ENCODE measurements around the gene PGC.

DNA sequence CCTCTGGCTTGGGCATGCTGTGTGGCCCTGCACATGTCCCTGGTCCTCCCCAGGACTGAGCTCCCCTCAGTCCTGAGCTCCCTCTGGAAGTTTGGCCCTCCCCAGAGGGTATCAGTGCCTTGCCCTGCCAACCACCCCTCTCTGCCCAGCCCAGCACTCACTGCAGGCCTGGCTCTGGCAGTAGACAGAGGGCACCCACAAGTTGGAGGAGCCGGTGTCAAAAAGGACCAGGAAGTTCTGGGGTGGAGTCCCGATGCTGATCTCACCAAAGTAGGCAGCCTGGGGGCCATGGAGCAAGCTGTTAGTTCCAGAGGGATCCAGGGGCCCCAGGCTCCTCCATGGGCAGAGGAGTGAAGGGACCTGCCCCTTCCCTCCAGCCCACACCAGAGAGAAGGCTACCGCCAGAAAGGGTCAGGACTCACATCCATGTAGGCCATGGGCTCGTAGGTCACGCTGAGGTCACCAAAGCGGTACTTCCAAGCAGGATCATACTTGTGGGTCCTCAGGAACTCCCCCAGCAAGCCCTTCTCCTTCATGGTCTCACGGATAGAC lies 2.9 kb downstream of the PGC start:
- TF ChIP-seq, protein P1, sequence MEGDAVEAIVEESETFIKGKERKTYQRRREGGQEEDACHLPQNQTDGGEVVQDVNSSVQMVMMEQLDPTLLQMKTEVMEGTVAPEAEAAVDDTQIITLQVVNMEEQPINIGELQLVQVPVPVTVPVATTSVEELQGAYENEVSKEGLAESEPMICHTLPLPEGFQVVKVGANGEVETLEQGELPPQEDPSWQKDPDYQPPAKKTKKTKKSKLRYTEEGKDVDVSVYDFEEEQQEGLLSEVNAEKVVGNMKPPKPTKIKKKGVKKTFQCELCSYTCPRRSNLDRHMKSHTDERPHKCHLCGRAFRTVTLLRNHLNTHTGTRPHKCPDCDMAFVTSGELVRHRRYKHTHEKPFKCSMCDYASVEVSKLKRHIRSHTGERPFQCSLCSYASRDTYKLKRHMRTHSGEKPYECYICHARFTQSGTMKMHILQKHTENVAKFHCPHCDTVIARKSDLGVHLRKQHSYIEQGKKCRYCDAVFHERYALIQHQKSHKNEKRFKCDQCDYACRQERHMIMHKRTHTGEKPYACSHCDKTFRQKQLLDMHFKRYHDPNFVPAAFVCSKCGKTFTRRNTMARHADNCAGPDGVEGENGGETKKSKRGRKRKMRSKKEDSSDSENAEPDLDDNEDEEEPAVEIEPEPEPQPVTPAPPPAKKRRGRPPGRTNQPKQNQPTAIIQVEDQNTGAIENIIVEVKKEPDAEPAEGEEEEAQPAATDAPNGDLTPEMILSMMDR (IDR thresholded peaks at IDR 0.05), result no peak
- TF ChIP-seq EZH2 (IDR thresholded peaks at IDR 0.05; ENCODE audit: borderline replicate concordance, insufficient read depth, low read depth, low read length, poor library complexity, severe bottlenecking), result no peak
